ACHN (cell line): Measurements from ENCODE around the gene RAB3D.
"Not testable (repeated sequence)": the region's sequence is repeated elsewhere in the genome, so short reads cannot be mapped to it uniquely, and the experiment has no call there.

Source experiments
- DNase-seq: peaks from one replicate; pipeline ENCODE4 v3.0.0-alpha.2; 2015
- in situ Hi-C: cut with HindIII; loops from 2 replicates; pipeline ENCODE4 v1.10.0; 2017; ENCODE audit warnings: low sequenced_read_pairs, low pct_ligation_motif_present, low pct_unique_long_range_greater_than_20kb

Gene RAB3D, protein sequence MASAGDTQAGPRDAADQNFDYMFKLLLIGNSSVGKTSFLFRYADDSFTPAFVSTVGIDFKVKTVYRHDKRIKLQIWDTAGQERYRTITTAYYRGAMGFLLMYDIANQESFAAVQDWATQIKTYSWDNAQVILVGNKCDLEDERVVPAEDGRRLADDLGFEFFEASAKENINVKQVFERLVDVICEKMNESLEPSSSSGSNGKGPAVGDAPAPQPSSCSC

DNA sequence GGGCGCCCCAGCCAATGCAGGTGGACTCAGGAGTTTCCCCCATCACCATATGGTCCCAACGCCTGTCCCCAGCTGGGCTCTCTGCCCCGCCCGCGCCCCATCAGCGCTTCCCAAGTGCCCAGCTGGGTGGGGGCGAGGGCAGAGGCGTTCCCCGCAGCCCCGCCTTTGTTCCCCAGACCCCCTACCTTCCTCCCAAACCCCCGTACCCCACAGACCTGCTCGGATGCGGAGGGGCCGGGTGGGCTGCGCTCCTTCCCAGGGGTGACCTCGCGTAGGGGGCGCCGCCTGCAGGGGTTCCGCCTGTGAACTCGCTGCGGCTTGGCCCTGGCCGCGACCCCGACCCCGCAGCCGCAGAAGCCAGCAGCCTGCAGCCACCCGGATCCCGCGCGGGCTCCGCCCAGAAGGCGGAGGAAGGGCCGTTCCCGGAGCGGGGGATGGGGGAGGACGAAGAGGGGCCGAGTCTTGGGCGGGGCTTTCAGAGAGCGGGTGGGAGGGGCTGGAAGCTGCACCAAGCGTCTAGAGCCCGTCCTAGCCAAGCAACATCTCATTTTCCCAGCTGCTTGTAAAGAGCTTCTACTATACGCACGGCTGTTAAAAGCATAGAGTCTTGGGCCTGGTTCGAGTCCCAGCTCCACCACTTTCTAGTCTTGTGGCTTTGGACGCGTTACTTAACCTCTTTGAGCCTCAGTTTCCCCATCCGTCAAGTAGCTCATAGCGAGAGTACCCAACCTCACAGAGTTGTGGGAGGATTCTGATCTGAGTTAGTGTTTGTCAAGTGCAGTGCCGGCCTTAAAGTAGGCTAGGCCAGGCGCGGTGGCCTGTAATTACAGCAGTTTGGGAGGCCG, at the start of gene RAB3D:
Gene RAB3D (minus strand): TSS at position 404 of the 845 bp plus-strand sequence. CDS start 2,258 bp downstream, outside the sequence.
- peak; percentile 86 for DNase-seq
- in situ Hi-C loops = no loop called here

DNA sequence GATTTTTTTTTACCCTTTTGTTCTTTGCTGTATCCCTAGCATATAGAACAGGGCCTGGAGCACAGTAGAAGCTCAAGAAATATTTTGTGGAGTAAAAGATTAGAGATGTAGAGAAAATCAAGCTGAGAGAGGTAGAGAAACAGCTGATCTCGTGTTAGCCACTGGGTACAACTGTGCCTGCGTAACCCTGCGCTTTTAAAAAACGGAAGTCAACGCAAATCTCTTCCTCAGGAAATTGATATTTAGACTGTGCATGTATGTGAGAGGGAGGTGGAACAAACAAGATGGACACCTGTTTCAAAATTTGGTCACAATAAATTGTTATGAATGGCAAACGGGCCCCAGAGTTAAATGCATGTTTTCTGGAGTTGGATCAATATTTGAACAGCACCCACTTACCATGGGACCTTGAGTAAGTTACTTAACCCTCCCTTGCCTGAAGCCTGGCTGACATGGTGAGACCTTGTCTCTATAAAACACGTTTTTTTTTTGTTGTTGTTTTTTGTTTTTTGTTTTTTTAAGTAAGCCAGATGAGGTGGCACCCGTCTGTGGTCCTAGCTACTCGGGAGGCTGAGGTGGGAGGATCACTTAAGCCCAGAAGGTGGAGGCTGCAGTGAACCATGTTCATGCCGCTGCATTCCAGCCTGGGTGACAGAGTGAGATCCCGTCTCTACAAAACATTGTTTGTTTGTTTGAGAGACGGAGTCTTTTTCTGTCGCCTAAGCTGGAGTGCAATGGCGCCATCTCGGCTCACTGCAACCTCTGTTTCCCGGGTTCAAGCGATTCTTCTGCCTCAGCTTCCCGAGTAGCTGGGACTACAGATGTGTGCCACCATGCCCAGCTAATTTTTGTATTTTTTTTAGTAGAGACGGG, 47.9 kb upstream of the RAB3D start:
- no peak for DNase-seq

DNA sequence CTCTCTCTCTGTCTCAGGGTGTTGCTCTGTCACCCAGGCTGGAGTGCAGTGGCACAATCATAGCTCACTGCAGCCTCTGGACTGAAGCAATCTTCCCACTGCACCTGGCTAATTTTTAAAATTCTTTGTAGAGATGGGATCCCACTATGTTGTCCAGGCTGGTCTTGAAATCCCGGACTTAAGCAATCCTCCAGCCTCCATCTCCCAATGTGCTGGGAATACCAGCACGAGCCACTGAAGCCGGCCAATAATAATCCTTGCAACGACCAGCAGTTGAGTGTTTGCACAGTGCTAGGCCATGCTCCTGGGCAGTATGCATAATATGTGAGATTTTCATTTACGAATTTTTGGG, 45.3 kb upstream of the RAB3D start:
- in situ Hi-C loops = no loop called here
- DNase-seq = no peak

More for the DNA sequence above, 47.9 kb upstream of the RAB3D start:
- in situ Hi-C loops = no loop called here

DNA sequence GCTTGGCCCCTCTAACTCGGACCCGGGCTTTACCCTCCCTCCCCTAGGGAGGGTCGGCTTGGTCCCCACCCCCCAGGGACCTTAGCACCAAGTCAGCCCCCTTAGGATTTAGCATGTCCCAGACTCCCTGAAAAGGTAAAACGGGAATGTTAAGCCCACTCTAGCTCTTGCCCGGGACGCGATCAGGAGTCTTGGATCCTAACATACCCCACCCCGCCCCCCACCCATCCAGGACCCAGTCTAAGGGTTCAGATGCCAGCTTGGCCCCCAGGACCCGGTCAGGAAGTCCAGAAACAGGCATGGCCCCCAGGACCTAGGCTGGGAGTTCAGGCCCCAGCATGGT, 44.2 kb upstream of the RAB3D start:
- in situ Hi-C loops = no loop called here
- no peak for DNase-seq

GRCh38 chr19:11382898-11383705, 43.6 kb upstream of the RAB3D start:
- peak; percentile 39 for DNase-seq
- in situ Hi-C loops = no loop called here

- in situ Hi-C loops = no loop called here
- DNase-seq = peak; percentile 94
These were observed 41.4 kb upstream of the RAB3D start for GRCh38 chr19:11380653-11381537.

DNA sequence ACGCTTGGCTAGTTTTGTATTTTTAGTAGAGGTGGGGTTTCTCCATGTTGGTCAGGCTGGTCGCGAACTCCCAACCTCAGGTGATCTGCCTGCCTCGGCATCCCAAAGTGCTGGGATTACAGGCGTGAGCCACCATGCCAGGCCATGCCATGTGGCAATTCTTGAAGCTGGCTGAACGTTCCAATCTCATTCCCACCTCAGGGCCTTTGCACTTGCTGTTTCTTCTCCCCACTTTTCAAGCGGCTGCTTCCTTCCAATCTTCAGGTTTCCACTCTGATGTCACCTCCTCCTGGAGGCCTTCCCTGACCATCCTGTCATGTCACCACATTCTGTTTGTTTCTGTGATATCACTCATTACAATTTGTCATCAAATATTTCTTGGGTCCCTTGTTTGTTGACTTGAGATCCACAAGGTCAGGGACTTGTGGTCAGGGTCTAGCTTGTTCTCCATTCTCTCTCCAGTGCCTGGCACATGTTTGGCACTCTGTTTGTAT, 40.4 kb upstream of the RAB3D start:
- in situ Hi-C loops = no loop called here
- no peak for DNase-seq

DNA sequence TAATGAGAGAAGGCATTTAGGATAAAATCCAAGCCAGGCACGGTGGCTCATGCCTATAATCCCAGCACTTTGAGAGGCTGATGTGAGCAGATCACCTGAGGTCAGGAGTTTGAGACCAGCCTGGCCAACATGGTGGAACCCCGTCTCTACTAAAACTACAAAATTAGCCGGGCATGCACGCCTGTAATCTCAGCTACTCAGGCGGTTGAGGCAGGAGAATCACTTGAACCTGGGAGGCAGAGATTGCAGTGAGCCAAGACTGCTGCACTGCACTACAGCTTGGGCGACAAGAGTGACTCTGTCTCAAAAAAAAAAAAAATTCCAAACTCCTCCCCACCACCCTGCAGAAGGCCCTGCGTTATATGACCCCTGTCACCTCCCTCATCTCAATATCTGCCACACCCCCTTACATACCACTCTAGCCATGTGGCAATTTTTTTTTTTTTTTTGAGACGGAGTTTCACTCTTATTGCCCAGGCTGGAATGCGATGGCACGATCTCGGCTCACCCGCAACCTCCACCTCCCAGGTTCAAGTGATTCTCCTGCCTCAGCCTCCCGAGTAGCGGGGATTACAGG, 39.9 kb upstream of the RAB3D start:
- in situ Hi-C loops, DNase-seq: not testable (repeated sequence)

GRCh38 chr19:11378319-11379189, 39.1 kb upstream of the RAB3D start:
- DNase-seq = peak; percentile 69

GRCh38 chr19:11377756-11378155, 38.3 kb upstream of the RAB3D start:
- DNase-seq = no peak
- in situ Hi-C loops = no loop called here

More at GRCh38 chr19:11378319-11379189, 39.1 kb upstream of the RAB3D start:
- in situ Hi-C loops = no loop called here

DNA sequence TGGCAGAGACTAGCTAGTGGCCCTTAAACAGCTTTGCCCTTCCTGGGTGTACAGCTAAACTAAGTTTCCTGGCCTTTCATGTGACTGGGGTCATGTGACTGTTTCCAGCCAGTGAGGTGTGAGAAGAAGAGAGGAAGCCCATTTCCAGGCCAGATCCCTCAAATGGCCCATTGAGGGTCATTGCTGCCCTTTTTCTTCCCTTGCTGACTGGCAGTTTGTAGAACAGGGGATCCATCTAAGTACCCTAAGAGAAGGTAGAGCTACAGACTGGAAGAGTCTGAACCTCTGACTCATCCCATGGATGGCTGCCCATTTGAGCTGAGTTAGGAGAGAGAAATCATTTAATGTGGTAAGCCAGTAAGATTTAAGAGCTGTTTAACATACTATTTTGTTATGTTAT, 37.8 kb upstream of the RAB3D start:
- peak; percentile 79 for DNase-seq
- in situ Hi-C loops = no loop called here

DNA sequence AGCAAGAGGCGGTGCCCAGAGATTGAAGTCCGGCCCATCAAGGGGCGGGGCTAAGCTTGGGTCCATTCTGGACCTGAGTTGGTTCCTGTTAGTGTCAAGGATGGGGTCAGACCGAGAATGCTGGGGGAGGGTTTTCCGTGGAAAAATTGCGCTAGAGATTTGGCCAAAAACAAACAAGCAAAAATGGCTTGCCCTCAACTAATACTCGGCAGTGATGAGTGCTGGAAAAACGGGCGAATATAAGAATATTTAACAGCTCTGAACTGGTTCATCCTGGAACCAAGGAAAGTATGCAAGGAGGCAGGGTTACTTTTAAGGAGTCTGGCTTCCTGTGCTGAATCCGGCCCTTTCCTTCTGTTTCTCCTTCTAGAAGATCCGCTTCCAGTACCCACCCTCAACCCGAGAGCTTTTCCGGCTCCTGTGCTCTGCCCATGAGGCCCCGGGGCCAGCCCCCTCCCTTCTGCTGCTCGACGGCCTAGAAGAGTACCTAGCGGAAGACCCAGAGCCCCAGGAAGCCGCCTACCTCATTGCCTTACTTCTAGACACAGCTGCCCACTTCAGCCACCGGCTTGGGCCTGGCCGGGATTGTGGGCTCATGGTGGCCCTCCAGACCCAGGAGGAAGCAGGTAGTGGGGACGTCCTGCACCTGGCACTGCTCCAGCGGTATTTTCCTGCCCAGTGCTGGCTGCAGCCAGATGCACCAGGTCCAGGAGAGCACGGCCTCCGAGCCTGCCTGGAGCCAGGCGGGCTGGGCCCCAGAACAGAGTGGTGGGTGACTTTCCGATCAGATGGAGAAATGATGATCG, 35.9 kb upstream of the RAB3D start:
- DNase-seq = peak; percentile 47
- in situ Hi-C loops = no loop called here

GRCh38 chr19:11374433-11375142, 35.1 kb upstream of the RAB3D start, which contains the start of gene SWSAP1:
Gene SWSAP1, plus strand, starts transcription at chr19:11374666. Its CDS starts 15 bp downstream, at chr19:11374681.
- in situ Hi-C loops = no loop called here
- DNase-seq = peak; percentile 98

DNA sequence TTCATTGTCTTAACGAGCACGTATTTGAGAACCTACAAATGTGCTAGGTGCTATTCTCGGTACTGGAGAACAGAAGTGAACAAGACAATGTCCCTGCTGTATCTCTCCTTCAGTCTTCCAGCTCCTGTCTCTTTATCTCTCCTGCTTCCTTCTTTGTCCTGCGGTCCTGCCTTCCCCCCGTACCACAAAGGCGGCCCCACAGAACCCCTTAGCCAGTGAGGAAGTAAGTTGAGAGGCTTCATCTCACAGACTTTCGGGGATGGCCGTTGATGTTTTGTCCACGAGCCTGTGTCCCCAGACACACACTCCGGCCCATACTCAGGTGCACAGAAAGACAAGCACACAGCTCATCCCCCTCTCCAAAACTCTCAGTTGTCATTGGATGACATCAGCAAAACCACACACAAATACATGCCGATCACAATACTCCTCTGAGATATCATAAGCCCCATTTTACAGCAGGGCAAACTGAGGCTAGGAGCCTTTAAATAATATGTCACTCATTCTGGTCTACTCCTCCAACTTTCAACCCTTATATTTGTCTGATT, 34.5 kb upstream of the RAB3D start:
- in situ Hi-C loops = no loop called here
- no peak for DNase-seq
